NCI-H2029 (cell line): ENCODE data around the gene PSMD2.

Source experiments
- DNase-seq: peaks from one replicate; lab custom pipeline; 2025; lab: John Stamatoyannopoulos, UW

Gene PSMD2

DNA sequence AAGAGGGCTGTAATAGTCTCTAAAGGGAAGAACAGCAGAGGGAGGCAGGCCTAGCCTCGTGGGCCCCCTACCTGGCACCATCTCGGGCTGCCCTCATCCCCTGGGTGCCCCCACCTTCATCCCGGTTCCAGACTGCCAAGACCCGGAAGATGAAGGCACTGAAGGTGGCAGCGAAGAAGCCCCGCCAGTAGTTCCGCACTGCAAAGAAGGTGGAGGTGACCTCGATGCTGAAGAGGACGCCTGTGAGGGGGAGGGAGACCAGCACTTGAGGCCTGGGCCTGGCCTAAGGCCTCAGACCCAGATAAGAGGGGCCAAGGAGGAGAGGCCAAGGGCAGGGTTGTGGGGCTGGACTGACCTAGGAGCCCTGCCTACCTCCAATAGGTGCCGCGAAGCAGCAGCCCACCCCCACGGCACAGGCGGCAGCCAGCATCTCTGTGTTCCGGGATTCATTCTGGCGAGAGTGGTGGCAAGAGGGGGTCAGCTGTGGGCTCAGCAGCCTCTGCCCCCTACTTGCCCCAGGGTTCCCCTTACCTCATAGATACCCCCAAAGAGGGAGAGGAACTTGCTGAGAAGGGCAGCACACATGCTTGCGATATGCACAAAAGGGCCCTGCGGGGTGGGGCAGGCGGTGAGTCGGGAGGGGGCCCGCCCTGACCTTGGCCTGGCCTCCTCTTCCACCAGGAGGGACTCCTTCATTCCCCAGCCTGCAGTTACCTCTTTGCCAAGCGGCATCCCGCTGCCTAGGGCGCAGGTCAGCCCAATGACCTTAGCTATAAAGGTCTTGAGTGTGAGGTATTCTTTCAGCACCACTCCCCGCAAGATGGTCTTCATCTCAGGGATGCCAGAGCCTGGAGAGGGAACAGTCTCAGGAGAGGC, 58.4 kb downstream of the PSMD2 start:
- DNase-seq: no peak

DNA sequence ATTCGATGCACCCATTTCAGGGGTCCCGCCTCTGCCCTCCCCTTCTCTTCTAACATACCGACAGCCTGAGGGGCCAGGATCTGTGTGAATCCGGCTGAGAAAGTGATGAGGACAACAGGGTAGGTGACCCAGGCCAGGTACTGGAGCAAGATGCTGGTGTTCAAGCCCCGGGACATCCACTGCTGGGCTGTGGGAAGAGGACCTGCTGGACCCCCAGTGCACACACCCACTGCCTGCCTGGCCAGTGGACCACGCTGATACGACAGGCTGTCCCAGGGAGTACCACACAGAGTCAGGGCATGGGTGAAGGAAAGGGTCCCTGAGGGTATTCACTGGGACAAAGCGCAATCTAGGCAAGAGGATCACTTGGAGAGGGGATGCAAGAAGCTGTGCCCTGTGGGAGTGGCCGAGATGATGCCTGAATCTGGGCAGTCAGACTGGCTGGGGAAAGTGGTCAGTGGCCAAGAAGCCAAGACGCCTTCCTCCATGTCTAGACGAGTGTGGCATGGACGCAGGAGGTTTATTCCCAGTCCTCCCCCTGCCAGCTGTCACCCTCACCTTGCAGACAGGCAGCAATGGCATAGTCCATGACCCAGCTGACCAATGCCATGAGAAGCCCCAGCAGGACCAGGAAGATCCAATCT, 59.2 kb downstream of the PSMD2 start:
- DNase-seq: no peak
